Measurements from ENCODE around the gene PACRG.

PACRG gene

DNA sequence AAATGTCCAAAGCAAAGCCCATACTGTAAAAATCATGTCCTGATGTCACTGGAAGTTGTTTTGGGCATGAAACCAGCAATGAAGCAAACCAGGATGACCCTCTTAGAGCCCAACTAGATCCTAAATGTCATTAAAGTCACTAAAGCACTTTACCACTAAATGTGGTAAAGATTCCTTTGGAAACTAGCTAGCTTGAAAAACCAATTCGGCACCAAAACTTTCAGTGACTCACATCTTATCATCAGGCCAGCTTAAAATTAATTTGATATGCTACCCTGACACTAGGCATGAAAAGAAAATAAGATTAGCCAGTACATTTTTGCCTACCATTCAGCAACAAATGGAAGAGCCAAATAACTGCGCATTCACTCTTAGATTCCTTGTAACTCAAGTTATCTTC lies 145.8 kb downstream of the PACRG start:
- no peak for DNase-seq

DNA sequence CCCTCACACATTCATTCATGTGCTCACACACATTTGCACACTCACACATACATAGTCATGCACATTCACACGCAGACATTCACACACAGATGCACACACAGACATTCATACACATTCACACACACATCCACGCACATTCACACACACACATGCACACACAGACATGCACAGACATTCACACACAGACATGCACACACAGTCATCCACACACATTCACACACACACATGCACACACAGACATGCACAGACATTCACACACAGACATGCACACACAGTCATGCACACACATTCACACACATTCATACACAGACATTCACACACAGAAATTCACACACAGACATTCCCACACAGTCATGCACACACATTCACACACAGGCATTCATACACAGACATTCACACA lies 147.3 kb downstream of the PACRG start:
- DNase-seq: no peak

GRCh38 chr6:162882801-162883481 lies 155.2 kb downstream of the PACRG start:
- DNase-seq: no peak

- DNase-seq: no peak
These were observed 160.4 kb downstream of the PACRG start for GRCh38 chr6:162887981-162888689.

DNA sequence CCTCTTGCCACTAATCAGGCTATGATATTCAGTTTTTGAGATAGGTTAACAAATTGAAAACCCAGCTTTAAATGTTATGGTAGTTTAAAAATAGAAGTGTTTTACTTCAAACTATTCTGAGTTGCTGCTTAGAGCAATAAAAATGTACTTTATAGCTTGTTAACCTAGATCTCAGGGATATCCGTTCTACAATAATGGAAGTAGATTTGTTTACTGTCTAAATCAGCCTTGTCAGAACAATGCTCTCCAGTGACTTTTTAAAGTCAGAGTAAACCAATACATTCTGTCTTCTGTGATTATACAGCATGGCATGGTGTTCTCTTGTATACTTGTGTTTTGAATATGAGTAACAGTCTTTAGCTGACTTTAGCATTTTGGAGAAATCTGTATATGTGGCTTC lies 161.5 kb downstream of the PACRG start:
- DNase-seq: no peak

DNA sequence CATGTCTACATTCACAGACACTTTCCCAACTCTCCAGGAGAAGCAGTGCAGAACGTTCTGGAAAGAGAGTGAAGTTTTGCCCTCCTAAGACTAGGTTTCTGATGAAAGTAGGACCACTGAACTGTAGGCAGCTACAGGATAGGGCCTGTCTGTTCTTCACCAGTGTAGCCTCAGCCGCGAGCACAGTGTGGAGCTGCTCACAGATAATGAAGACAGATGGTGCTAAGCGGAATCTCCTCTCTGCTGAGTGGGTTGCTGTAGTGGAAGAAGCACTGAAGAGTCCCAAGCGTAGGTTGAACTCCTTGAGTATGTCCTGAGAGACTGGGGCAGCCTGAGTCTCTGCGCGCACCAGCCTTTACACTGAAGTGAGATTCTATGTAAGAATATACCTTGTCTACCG lies 170.2 kb downstream of the PACRG start:
- no peak for DNase-seq

DNA sequence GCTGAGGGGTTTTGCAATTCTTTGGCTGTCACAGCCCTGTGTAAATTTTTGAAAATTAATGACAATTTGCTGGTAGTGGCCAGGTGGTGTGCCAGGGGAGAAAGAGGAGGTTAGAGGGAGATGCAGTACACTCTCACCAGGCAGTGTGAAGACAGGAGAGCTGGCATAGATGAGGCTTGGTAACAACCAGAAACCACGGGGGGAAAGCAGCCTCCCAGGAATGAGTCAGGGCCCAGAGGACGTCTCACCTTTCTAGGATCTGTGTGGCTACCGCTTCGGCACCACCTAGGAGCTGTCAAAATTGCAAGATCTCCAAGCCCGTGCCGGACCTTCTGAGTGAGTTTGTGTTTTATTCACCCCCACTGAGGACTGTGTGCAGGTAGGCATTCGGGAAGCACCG lies 171.4 kb downstream of the PACRG start:
- DNase-seq: no peak

DNA sequence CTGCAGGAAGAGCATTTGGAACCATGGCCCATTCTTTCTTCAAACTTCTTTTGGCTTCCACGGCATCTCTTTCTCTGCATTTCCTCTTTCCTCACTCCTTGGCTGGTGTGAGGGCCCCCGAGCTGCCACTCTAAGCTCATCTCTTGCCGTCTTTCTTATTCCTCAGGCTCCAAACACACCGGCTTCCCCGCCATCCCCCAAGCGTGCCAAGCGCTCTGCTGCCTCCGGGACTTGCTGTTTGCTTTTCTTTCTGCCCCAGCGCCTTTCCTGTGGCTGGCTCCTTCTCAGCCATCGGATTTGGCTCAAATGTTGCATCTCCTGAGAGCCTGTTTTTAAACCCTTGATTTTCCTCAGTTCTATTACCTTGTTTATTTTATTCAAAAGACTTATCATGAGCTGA lies 172.7 kb downstream of the PACRG start:
- no peak for DNase-seq

GRCh38 chr6:162904069-162904663 lies 176.4 kb downstream of the PACRG start:
- DNase-seq: no peak

DNA sequence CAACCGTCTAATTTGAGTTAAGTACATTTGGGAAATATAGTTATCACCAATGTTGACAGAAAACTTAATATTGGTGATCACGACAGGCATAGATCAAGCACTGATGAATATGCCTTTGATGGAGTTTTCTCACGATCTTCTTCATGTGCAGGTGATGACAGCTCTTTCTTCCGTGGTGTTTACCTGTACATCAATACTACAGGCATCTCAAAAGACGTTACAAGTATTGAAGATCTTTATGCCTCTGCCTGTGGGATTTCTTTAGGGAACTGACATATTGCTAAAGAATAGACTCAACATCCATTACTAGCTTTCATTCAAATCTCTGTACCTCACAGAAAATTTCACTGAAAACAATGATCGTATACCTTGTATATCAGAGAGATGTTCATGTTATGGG lies 178.7 kb downstream of the PACRG start:
- no peak for DNase-seq

DNA sequence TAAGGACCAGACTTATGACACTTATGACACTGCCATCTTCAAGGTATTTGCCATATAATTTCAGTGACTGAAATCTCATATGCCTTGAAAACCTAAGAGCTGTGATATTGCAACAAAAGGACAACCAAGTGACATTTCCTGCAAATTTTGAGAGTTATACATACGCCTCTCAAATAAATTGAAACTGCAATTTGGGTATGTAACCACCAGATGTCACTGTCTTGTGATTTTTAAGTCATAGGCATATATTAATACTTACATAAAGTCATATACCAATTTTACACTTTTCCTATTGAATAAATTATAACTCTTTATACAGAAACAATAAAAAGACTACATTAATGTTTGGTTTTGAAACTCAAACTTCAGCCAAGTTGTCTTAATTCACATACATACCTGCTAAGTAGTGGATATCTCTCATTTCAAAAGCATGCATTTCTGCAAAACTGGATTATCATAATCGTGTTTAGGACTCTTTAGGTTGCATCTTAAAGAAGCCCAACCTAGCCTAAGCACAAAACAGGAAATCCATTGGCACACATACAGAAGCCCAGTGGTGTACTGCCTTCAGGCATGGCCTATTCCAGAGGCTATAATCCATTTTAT lies 180.2 kb downstream of the PACRG start:
- DNase-seq: no peak

GRCh38 chr6:162913206-162913605 lies 185.4 kb downstream of the PACRG start:
- no peak for DNase-seq

DNA sequence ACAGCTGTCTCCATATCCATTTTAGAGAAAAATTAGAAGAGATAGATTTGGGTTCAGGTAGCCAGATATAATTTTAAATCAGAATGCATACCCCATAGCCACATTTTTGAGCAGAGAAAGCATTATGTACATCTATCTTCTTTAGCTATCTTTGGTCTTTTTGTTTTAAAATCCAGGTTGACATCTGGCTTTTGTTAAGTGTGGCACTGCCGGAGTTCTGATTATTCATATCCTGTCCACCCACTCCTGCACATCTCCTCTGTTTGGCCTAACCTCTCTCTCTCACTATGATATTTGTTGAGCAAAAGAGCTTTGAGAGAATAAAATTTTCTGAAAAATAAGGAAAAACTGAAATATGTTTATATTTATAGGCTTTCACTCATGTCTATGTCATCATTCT lies 189.7 kb downstream of the PACRG start:
- no peak for DNase-seq

GRCh38 chr6:162921062-162921461 lies 193.3 kb downstream of the PACRG start:
- no peak for DNase-seq

- no peak for DNase-seq
These were observed 193.8 kb downstream of the PACRG start for GRCh38 chr6:162921510-162922040.

DNA sequence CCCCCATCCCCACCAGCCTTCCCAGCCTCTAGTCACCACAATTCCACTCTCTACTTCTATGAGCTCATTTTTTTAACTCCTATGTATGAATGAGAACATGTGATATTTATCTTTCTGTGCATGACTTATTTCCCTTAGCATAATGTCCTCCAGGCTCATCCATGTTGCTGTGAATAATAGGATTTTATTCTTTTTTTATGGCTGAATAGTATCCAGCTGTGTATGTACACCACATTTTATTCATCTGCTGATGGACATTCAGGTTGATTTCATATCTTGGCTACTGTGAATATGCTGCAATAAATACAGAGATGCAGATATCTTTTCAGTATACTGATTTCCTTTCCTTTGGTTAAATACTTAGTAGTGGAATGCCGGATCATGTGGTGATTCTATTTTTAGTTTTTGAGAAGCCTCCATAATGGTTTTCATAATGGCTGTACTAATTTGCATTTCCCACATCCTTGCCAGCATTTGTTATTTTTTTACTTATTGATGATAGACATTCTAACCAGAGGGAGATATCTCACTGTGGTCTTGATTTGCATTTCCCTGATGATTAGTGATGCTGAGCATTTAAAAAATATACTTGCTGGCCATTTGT lies 194.9 kb downstream of the PACRG start:
- DNase-seq: no peak

DNA sequence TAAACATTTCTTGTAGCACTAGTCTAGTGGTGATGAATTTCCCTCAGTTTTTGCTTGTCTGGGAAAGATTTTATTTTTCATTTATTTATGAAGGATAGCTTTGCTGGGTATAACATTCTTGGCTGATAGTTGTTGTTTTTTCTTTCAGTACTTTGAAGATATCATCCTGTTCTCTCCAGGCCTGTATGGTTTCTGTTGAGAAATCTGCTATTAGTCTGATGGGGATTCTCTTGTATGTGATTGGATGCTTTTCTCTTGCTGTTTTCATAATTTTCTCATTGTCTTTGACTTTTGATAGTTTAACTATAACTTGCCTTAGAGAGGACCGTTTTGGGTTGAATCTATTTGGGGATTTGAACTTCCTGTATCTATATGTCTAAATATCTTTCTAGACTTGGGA lies 207.1 kb downstream of the PACRG start:
- DNase-seq: no peak

DNA sequence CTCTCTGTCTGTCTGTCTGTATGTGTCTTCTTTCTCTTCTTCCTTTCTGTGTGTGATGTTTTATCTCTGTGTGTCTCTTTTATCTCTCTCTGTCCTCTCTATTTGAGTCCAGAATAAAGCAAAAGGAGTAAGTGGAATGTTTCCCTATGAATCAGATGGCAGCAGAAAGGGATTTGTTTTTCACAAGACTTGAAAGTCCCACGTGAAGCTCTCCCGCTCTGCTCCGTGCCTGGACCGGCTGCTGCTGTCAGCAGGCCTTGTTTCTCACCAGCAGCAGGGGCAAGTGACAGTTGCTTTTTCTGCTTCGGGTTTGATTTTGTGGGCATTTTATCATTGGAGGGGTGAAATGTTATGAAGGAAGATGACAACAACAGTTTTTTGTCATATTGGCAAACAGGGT lies 212.7 kb downstream of the PACRG start:
- no peak for DNase-seq

- no peak for DNase-seq
These were observed 213.4 kb downstream of the PACRG start for GRCh38 chr6:162941128-162941527.

DNA sequence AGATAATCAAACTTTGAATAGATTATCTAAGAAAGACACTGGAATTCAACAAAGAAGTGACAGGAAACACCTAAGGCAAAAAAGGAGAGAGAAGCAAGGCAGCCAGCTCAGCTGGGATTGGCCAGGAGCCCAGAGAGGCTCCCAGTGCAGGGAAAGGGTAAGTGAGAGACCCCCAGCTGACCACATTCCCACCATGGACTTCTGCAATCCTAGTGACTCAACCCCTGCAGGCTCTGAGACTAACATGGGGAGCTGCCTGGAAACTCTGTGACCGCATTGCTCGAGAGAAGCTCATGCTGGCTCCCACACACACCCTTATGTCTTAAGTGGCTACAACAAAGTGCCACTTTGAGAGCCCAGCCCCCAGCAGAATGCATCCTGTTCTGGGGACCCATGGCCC lies 215.1 kb downstream of the PACRG start:
- no peak for DNase-seq

DNA sequence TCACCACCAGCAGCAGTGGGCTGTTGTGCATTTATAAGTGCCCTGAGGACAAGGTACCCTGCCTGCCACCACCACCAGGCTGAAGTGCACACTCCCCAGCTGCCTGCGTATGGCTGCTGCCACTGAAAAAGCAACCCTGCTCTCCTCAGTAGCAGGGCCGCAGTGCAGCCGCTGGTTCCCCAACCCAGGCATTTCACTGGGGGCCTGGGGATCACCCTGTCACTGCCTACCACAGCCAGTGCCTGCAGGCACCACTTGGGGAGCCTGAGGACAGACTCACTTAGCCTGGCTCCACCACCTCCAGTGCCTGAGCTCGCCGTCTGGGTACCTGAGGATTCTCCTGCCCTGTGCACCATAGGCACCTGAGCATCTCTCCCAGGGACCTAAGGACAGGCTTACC lies 215.6 kb downstream of the PACRG start:
- no peak for DNase-seq

- DNase-seq: no peak
These were observed 223.5 kb downstream of the PACRG start for GRCh38 chr6:162951164-162951743.

DNA sequence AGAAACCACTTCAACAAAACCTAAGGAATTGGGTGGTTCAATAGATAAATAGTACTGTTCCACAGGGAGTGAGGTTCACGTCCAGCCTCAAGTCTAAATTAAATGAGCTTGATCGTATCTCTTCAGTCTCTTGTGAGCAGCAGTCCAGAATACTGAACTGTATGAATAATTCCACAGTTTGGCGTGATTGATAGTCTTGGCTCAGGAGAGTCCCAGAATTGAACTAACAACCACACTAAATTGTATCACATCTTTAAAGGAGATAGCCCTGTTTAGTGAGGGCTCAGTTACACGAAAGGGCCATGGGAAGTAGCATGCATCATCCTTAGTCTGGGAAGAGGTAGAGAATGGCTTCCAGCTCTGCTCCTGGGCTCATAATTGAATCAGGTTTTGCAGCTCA lies 224.6 kb downstream of the PACRG start:
- no peak for DNase-seq

Data from NCI-H2227 treated with DMSO at 0.1 percent for 48 hours (cell line).